PC-9 (cell line): ENCODE results near the gene CYP4V2. TPM values are rescaled to one million over a fixed set of nuclear protein-coding genes. Genes with fewer than 3 reads are reported as not detected.

ENCODE experiments used
- BruUV-seq: library from RNA; stranded (reverse); fragments of 400-500 nt; replicated peaks from 2 replicates; lab custom pipeline; 2021; lab: Mats Ljungman, UMichigan
- CTCF ChIA-PET: fragments of 300-600 bp; sonication (Branson Sonifier 250); formaldehyde crosslinking; loops from one replicate; lab custom pipeline; 2022; ENCODE audit warnings: antibody characterized with exemption; lab: Charles Lee
- POLR2A ChIA-PET: fragments of 300-600 bp; sonication (Branson Sonifier 250); formaldehyde crosslinking; loops from one replicate; lab custom pipeline; 2022; ENCODE audit warnings: antibody characterized with exemption; ENCODE audit not compliant: unreplicated experiment; lab: Charles Lee
- DNase-seq, 2 experiments: peaks; one replicate each; pipeline versions ENCODE4 v3.0.0 to v3.0.0-alpha.2; 2015 to 2022; ENCODE audit warnings: mixed read lengths in 1 of 2
- H2AFZ ChIP-seq: fragments of 200-600 bp; sonication (generic); 2 replicates; pipeline ENCODE4 v1.8.1; 2017; ENCODE audit warnings: antibody characterized with exemption
- H3F3A ChIP-seq: fragments of 200-600 bp; sonication (generic); 2 replicates; pipeline ENCODE4 v1.8.1; 2017; ENCODE audit warnings: antibody characterized with exemption, mild to moderate bottlenecking, low read depth; ENCODE audit not compliant: insufficient read depth
- H3K27ac ChIP-seq: fragments of 200-600 bp; sonication (generic); 2 replicates; pipeline ENCODE4 v1.6.1; 2016; ENCODE audit warnings: mixed run types
- H3K27me3 ChIP-seq: fragments of 200-600 bp; sonication (generic); 2 replicates; pipeline ENCODE4 v1.6.1; 2016; ENCODE audit warnings: low read depth, mixed run types; ENCODE audit not compliant: insufficient read depth
- H3K36me3 ChIP-seq: fragments of 200-600 bp; sonication (generic); 2 replicates; pipeline ENCODE4 v1.6.1; 2016; ENCODE audit warnings: low read depth, mixed run types
- H3K4me1 ChIP-seq: fragments of 200-600 bp; sonication (generic); replicated peaks from 2 replicates; pipeline ENCODE4 v1.6.1; 2016; ENCODE audit warnings: mixed run types; ENCODE audit not compliant: insufficient read depth
- H3K4me2 ChIP-seq: fragments of 200-600 bp; sonication (generic); 2 replicates; pipeline ENCODE4 v1.6.1; 2017; ENCODE audit warnings: mixed run types
- H3K4me3 ChIP-seq: fragments of 200-600 bp; sonication (generic); 2 replicates; pipeline ENCODE4 v1.6.1; 2016; ENCODE audit warnings: mixed run types
- H3K79me2 ChIP-seq: fragments of 200-600 bp; sonication (generic); 2 replicates; pipeline ENCODE4 v1.6.1; 2017; ENCODE audit warnings: low read depth, mixed run types
- H3K9me2 ChIP-seq: fragments of 200-600 bp; sonication (generic); 2 replicates; pipeline ENCODE4 v1.8.1; 2017; ENCODE audit warnings: mild to moderate bottlenecking; ENCODE audit not compliant: insufficient read depth
- H3K9me3 ChIP-seq: fragments of 200-600 bp; sonication (generic); 2 replicates; pipeline ENCODE4 v1.8.1; 2016; ENCODE audit warnings: low read depth; ENCODE audit not compliant: insufficient read depth
- H4K20me1 ChIP-seq: fragments of 200-600 bp; sonication (generic); 2 replicates; pipeline ENCODE4 v1.8.1; 2017; ENCODE audit not compliant: insufficient read depth
- EZH2 ChIP-seq: fragments of 200-600 bp; sonication (generic); IDR thresholded peaks from 2 replicates; pipeline ENCODE4 v1.8.0; 2017; ENCODE audit warnings: antibody characterized with exemption, low read depth
- intact Hi-C: fragments of 100-400 bp; cut with micrococcal nuclease; formaldehyde crosslinking; loops from one replicate; pipeline ENCODE4 v1.10.0; 2022; ENCODE audit not compliant: unreplicated experiment
- total RNA-seq: library from RNA; stranded (reverse); gene quantifications from 2 replicates; pipeline ENCODE4 v1.2.3, GENCODE V29; 2021
- TF ChIP-seq, protein P1 (sequence below): fragments of 200-600 bp; sonication (generic); conservative IDR thresholded peaks from 2 replicates; pipeline ENCODE4 v1.6.1; 2017; ENCODE audit warnings: mixed run types, antibody characterized with exemption, mild to moderate bottlenecking, moderate library complexity

CYP4V2 gene
- total RNA-seq, 1 experiment from 2014 or later = 12.5 TPM

DNA sequence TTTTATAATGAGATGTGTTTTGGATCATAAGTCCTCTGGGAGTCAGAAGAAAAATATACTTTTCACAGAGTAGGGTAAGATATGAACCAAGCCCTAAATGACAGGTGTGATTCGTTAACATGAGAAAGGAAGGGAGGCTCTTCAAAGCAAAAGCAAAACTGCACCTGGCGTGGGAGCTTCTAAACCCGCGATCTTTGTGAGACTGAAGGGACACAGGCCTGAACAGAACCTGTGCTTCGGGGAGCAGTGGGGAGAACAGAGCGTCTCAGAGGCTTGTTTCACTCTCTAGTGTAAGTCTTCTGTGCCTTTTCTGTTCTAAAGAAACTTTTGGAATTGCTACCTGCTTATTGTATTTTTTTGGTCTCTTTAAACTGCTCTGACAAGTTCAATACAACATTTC lies 30.2 kb upstream of the CYP4V2 start:
- TF ChIP-seq EZH2 = no peak
- TF ChIP-seq, protein P1, sequence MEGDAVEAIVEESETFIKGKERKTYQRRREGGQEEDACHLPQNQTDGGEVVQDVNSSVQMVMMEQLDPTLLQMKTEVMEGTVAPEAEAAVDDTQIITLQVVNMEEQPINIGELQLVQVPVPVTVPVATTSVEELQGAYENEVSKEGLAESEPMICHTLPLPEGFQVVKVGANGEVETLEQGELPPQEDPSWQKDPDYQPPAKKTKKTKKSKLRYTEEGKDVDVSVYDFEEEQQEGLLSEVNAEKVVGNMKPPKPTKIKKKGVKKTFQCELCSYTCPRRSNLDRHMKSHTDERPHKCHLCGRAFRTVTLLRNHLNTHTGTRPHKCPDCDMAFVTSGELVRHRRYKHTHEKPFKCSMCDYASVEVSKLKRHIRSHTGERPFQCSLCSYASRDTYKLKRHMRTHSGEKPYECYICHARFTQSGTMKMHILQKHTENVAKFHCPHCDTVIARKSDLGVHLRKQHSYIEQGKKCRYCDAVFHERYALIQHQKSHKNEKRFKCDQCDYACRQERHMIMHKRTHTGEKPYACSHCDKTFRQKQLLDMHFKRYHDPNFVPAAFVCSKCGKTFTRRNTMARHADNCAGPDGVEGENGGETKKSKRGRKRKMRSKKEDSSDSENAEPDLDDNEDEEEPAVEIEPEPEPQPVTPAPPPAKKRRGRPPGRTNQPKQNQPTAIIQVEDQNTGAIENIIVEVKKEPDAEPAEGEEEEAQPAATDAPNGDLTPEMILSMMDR = no peak
- no peak overlapping the region for H3K4me3 ChIP-seq
- no peak overlapping the region for H2AFZ ChIP-seq
- H3F3A ChIP-seq = no peaks in the 10 kb centered on the region
- no TSS peak for BruUV-seq
- H3K27ac ChIP-seq = no peak overlapping the region
- no peaks in the 10 kb centered on the region for H3K36me3 ChIP-seq
- no peaks in the 10 kb centered on the region for H3K27me3 ChIP-seq
- ChIA-PET CTCF (no interaction called here), POLR2A (no interaction called here)
- intact Hi-C loops = no loop called here
- no peaks in the 10 kb centered on the region for H3K9me2 ChIP-seq
- H3K4me1 ChIP-seq = no peaks in the 10 kb centered on the region
- no peaks in the 10 kb centered on the region for H3K9me3 ChIP-seq
- no peaks in the 10 kb centered on the region for H3K79me2 ChIP-seq
- no peaks in the 10 kb centered on the region for H4K20me1 ChIP-seq
- no peak overlapping the region for H3K4me2 ChIP-seq
- DNase-seq = no peak

DNA sequence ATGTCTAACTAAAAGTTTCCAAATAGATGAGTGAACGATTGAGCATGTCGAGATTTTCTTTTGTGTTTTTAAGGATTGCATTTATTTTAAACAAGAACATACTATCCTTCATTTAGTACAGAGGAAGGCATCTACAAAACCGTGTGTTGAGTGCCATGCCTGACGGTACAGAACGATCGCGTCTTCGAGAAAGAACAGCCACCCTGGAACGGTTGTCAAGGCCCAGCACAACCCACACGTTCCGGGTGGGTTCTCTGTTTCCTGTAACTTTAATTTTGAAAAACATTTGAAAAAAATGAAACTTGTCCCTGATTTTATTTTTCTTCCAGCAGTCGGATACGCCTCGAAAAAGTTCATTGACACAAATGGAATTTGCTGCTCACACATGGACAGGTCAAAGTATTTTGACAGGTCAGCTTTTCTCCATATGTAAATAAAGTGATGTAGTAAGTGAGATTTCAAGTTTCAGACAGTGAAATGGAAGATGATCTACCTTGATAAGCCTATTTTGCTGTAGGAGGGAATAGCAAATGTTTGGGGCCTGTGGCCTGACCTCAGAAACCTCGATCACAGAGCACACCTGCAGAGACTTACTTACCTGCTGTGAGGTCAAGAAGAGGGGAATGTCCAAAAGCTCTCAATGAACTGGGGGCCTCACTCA lies 24.4 kb upstream of the CYP4V2 start:
- DNase-seq = no peak
- intact Hi-C loops = no loop called here

DNA sequence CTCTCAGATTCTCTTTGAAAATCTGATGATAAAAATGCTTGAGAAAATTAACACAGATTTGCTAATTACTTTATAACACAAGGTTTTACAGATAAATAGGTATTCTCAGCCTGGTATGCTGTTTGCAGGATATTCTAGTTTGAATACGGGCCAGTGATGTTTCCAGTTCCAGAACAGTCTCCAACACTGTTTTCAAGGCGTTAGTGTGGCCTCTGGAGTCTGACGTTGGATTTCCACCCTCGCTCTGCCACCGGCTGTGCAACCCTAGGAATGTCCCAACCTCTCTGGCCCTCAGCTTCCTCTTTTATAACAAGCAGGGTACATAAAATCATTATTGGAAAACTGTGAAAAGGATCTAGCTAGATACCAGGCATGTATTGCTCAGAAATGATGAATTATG lies 23.8 kb upstream of the CYP4V2 start:
- no peak overlapping the region for H3K27ac ChIP-seq
- no peak overlapping the region for H3K4me2 ChIP-seq
- ChIA-PET CTCF (no interaction called here), POLR2A (no interaction called here)
- H3K27me3 ChIP-seq = no peaks in the 10 kb centered on the region
- no TSS peak for BruUV-seq
- no peaks in the 10 kb centered on the region for H3F3A ChIP-seq
- H3K4me1 ChIP-seq = no peaks in the 10 kb centered on the region
- no peaks in the 10 kb centered on the region for H4K20me1 ChIP-seq
- H3K9me3 ChIP-seq = no peaks in the 10 kb centered on the region
- H3K4me3 ChIP-seq = no peak overlapping the region
- TF ChIP-seq, protein P1 = no peak
- no peak for TF ChIP-seq EZH2
- no peak overlapping the region for H2AFZ ChIP-seq
- DNase-seq = no peak
- H3K36me3 ChIP-seq = no peaks in the 10 kb centered on the region
- intact Hi-C loops = no loop called here
- no peaks in the 10 kb centered on the region for H3K79me2 ChIP-seq
- H3K9me2 ChIP-seq = no peaks in the 10 kb centered on the region

More for the DNA sequence above, 24.4 kb upstream of the CYP4V2 start:
- Histone ChIP-seq H4K20me1 (no peaks in the 10 kb centered on the region), H2AFZ (no peak overlapping the region), H3K9me2 (no peaks in the 10 kb centered on the region), H3K9me3 (no peaks in the 10 kb centered on the region), H3K27ac (no peak overlapping the region), H3K4me2 (no peak overlapping the region), H3F3A (no peaks in the 10 kb centered on the region), H3K79me2 (no peaks in the 10 kb centered on the region), H3K4me3 (no peak overlapping the region), H3K36me3 (no peaks in the 10 kb centered on the region), H3K4me1 (no peaks in the 10 kb centered on the region), H3K27me3 (no peaks in the 10 kb centered on the region)
- ChIA-PET CTCF (no interaction called here), POLR2A (no interaction called here)
- no TSS peak for BruUV-seq
- TF ChIP-seq, protein P1 = no peak
- TF ChIP-seq EZH2 = no peak
